ENCODE data around the gene SIDT2. TPM values are rescaled to one million over a fixed set of nuclear protein-coding genes. Genes with fewer than 3 reads are reported as not detected.
"Not testable (repeated sequence)": the region's sequence is repeated elsewhere in the genome, so short reads cannot be mapped to it uniquely, and the experiment has no call there.

Gene SIDT2
- total RNA-seq, 4 donors from 2014 or later, result 42.6 to 130 (median 74.7) TPM

- H3K4me3 ChIP-seq, result peak overlapping the region; percentile 0
- H3K27me3 ChIP-seq, result no peaks in the 10 kb centered on the region
- no peak overlapping the region for H3K27ac ChIP-seq
- TF ChIP-seq EP300 (IDR thresholded peaks at IDR 0.05) (no peak), POLR2AphosphoS5 (IDR thresholded peaks at IDR 0.05) (no peak), POLR2A (IDR thresholded peaks at IDR 0.05) (no peak), CTCF (IDR thresholded peaks at IDR 0.05) (no peak)
- no peaks in the 10 kb centered on the region for H3K9me3 ChIP-seq
- peaks cover 35% of the 10 kb centered on the region for H3K36me3 ChIP-seq
- H3K4me1 ChIP-seq, result peaks cover 18% of the 10 kb centered on the region
- DNase-seq (ENCODE audit: low spot score in 2 of 2), result no peak
- 95% methylated on average over 10 of the region's 10 CpGs for WGBS
These were observed 24.5 kb downstream of the SIDT2 start for GRCh38 chr11:117203069-117203407.

- Histone ChIP-seq H3K27ac (no peak overlapping the region), H3K4me1 (peaks cover 10% of the 10 kb centered on the region), H3K27me3 (no peaks in the 10 kb centered on the region), H3K36me3 (peaks cover 35% of the 10 kb centered on the region), H3K4me3 (no peak overlapping the region), H3K9me3 (no peaks in the 10 kb centered on the region)
- 80% methylated on average over 15 of the region's 17 CpGs for WGBS
- TF ChIP-seq CTCF (IDR thresholded peaks at IDR 0.05), result no peak
- no peak for TF ChIP-seq EP300 (IDR thresholded peaks at IDR 0.05)
- TF ChIP-seq POLR2A (IDR thresholded peaks at IDR 0.05), result no peak
- no peak for TF ChIP-seq POLR2AphosphoS5 (IDR thresholded peaks at IDR 0.05)
- DNase-seq (ENCODE audit: low spot score in 2 of 2), result no peak
These were observed 25.9 kb downstream of the SIDT2 start for GRCh38 chr11:117204283-117205080.

- TF ChIP-seq POLR2AphosphoS5 (IDR thresholded peaks at IDR 0.05), result no peak
- TF ChIP-seq POLR2A (IDR thresholded peaks at IDR 0.05), result no peak
- TF ChIP-seq EP300 (IDR thresholded peaks at IDR 0.05), result no peak
- no peak for TF ChIP-seq CTCF (IDR thresholded peaks at IDR 0.05)
- no peak overlapping the region for H3K27ac ChIP-seq
- H3K9me3 ChIP-seq, result no peaks in the 10 kb centered on the region
- peaks cover 36% of the 10 kb centered on the region for H3K36me3 ChIP-seq
- peaks cover 10% of the 10 kb centered on the region for H3K4me1 ChIP-seq
- DNase-seq (ENCODE audit: low spot score in 2 of 2), result no peak
- H3K27me3 ChIP-seq, result no peaks in the 10 kb centered on the region
- 86% methylated on average over 10 of the region's 11 CpGs for WGBS
- H3K4me3 ChIP-seq, result no peak overlapping the region
These were observed 26.8 kb downstream of the SIDT2 start for GRCh38 chr11:117205211-117205818.

GRCh38 chr11:117206111-117206510 lies 27.6 kb downstream of the SIDT2 start:
- not testable (repeated sequence) for H3K4me1 ChIP-seq, H3K27ac ChIP-seq

GRCh38 chr11:117206859-117207258 lies 28.3 kb downstream of the SIDT2 start:
- not testable (repeated sequence) for H3K9me3 ChIP-seq; H3K4me1 ChIP-seq; H3K4me3 ChIP-seq; DNase-seq (ENCODE audit: low spot score in 2 of 2); H3K27me3 ChIP-seq; H3K27ac ChIP-seq
- WGBS, result no CpG with 5 or more reads among the region's 11 CpGs
- H3K36me3 ChIP-seq, result peaks cover 46% of the 10 kb centered on the region

More at GRCh38 chr11:117206111-117206510, 27.6 kb downstream of the SIDT2 start:
- H3K9me3 ChIP-seq; H3K27me3 ChIP-seq; DNase-seq (ENCODE audit: low spot score in 2 of 2); H3K4me3 ChIP-seq: not testable (repeated sequence)
- H3K36me3 ChIP-seq, result peaks cover 44% of the 10 kb centered on the region
- 92% methylated on average over 8 of the region's 8 CpGs for WGBS

- H3K36me3 ChIP-seq, result peaks cover 42% of the 10 kb centered on the region
- H3K4me1 ChIP-seq; DNase-seq (ENCODE audit: low spot score in 2 of 2); H3K4me3 ChIP-seq; H3K27ac ChIP-seq; H3K9me3 ChIP-seq; H3K27me3 ChIP-seq: not testable (repeated sequence)
- 100% methylated on average over 2 of the region's 5 CpGs for WGBS
These were observed 28.9 kb downstream of the SIDT2 start for GRCh38 chr11:117207481-117207880.

- not testable (repeated sequence) for H3K9me3 ChIP-seq; H3K27ac ChIP-seq; H3K4me1 ChIP-seq; DNase-seq (ENCODE audit: low spot score in 2 of 2); H3K27me3 ChIP-seq; H3K4me3 ChIP-seq
- peaks cover 45% of the 10 kb centered on the region for H3K36me3 ChIP-seq
- 97% methylated on average over 9 of the region's 13 CpGs for WGBS
These were observed 30.2 kb downstream of the SIDT2 start for GRCh38 chr11:117208710-117209109.

- WGBS, result 95% methylated on average over 8 of the region's 8 CpGs
- DNase-seq (ENCODE audit: low spot score in 2 of 2); H3K27me3 ChIP-seq; H3K27ac ChIP-seq; H3K4me3 ChIP-seq; H3K4me1 ChIP-seq; H3K9me3 ChIP-seq: not testable (repeated sequence)
- H3K36me3 ChIP-seq, result peaks cover 45% of the 10 kb centered on the region
These were observed 31.0 kb downstream of the SIDT2 start for GRCh38 chr11:117209351-117210125.
